ENCODE data around the gene GDF15.
A peak's percentile ranks its signal among the peaks of the same experiment; 100 is the strongest.
"Not testable (repeated sequence)": the region's sequence is repeated elsewhere in the genome, so short reads cannot be mapped to it uniquely, and the experiment has no call there.

Gene GDF15

DNA sequence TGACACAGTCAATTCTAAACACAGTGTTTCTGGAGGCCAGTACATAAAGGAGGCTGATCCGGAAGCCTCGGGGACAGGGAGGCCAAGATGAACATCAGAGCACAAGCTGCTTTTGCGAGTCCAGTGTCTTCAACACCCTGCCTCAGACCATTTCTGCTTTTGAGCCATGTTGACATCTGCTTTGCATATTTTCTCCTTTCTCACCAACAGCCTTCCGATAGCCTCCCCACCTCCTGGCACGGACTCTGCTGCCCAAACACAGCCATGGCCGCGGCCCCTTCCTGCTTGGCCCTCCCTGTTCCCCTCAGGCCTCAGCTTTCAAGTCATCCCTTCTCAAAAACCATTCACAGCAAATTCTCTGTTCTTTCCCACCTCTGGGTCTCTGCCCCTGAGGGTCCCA, 7.9 kb downstream of the GDF15 start:
- DNase-seq: no peak

DNA sequence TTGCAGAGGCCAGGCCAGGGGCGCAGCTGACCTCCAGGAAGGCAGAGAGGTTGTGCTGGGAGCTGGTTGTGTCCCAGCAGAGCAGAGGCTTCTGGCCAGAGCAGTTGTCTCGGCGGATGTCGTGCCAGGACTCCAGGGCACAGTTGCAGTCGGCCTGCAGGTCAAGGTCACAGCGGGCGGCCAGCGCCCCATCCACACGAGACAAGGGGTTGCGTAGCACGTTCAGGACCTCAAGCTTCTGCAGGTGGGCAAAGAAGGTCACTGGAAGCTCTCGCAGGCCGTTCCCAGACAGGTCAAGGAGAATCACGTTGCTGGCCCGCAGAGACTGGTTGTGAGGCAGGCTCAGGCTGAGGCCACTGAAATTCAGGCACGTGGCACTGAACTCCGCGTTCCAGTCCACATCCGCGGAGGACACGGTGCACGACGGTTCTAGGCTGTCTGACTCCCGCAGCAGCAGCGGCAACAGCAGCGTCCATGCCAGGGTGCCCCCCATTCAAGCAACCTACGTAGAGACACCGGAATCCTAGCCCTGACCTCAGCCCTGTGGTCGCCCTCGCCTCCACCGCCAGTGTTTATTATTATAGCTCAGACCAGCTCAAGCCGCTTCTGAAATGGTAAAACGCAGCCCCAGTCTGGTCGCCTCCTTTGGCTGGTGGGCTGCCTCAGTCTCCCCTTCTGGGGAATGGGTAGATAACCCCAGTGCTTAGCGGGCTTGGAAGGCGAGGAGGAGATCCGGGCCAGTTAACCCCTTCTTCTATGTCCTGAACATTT, 10.7 kb downstream of the GDF15 start:
- no peak for DNase-seq

DNA sequence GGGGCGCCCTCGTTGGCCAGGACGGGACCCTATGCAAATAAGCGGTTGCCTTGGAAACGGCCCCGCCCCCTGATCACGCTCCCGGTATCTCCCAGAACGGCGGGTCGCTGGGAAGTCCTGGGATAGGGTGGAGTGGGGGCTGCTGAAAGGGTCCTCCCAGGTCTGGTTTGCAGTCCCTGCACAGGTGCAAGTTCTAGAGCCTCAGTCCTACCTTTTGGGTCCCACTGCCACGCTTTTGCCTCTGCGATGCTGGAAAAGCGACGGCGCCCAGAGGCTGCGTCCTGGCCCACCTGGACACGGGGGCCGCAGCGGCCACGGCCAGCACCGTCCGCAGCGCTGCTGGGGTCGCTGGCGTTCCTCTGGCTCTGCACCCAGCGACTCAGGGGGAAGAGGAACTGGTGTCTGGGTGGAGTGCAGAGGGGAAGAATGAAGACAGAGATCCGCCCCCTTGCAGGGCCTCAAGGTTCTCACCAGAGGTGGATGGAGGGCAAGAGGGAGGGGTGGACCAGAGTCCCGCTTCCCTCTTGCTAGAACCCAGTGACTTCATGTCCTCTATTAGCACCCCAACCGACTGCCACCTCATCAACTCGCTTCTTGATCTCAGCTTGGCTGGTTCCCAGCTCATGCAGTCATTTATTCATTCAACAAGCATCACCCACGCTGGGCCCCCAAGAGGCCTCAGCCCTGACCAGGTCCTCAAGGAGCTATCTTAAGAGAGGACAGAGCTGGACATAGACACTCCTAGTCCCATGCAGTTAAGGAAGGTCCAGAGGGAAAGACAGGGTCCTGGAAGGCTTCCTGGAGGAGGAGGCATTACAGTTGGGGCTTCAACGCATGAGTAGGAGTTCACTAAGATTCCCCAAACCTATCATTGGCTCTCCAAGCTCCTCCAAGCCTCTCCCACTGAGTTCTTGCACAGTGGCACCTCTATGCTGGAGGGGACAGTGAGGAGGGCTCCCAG, 11.6 kb downstream of the GDF15 start, which contains the start of gene LRRC25:
LRRC25 (minus strand) TSS at position 381 of the 961 bp plus-strand sequence. CDS start 659 bp downstream, outside the sequence.
- DNase-seq: no peak

DNA sequence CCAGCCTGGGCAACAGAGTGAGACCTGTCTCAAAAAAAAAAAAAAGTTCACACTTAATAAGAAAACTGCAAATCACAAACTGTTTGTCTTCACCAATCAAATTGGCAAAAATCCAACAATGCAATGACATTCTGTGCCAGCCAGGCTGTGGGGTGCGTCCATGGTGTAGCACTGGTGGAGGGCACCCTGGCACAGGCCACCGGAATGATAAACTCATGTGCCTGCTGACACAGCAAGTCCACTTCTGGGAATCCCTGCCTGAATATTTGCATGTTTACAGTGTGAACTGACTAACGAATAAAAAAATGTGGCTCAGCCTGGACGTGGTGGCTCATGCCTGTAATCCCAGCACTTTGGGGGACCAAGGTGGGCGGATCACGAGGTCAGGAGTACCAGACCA, 13.1 kb downstream of the GDF15 start:
- DNase-seq: peak; percentile 25

DNA sequence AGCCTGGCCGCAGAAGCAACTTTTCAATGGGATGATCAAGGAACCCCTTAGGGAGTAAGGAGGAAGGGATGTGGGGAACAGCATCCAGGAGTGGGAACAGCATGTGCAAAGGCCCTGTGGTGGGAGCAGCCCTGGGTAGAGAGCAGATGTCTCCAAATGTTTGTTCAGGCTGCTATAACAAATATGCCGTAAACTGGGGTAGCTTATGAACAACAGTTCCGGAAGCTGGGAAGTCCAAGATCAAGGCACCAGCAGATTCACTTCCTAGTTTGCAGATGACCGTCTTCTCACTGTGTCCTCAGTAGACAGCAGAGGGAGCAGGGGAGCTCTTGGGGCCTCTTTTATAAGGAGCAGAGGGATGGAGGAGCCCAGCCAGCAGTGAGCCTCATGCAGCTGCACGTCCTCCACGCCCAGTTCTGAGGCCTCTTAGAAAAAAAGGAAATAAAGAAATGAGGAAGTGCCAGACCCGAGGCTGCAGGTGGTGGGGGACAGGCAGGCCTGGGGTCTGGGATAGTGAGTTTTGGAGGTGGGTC, 15.7 kb downstream of the GDF15 start:
- no peak for DNase-seq

DNA sequence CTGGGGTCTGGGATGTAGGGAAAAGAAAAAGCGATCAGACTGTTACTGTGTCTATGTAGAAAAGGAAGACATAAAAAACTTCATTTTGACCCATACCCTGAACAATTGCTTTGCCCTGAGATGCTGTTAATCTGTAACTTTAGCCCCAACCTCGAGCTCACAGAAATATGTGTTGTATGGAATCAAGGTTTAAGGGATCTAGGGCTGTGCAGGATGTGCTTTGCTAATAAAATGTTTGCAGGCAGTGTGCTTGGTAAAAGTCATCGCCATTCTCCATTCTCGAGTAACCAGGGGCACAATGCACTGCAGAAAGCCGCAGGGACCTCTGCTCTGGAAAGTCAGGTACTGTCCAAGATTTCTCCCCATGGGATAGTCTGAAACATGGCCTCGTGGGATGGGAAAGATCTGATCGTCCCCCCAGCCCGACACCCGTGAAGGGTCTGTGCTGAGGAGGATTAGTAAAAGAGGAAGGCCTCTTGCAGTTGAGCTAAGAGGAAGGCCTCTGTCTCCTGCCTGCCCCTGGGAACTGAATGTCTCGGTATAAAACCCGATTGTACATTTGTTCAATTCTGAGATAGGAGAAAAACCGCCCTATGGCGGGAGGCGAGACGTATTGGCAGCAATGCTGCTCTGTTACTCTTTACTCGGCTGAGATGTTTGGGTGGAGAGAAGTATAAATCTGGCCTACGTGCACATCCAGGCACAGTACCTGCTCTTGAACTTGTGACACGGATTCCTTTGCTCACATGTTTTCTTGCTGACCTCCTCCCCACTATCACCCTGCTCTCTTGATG, 16.7 kb downstream of the GDF15 start:
- DNase-seq: not testable (repeated sequence)

DNA sequence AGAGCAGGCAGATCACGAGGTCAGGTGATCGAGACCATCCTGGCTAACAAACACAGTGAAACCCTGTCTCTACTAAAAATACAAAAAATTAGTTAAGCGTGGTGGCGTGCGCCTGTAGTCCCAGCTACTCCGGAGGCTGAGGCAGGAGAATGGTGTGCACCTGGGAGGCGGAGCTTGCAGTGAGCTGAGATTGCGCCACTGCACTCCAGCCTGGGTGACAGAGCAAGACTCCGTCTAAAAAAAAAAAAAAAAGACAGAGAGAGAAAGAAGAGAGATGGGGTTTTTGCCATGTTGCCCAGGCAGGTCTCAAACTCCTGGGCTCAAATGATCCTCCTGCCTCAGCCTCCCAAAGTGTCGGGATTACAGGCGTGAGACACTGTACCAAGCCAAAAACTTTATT, 19.8 kb downstream of the GDF15 start:
- not testable (repeated sequence) for DNase-seq

DNA sequence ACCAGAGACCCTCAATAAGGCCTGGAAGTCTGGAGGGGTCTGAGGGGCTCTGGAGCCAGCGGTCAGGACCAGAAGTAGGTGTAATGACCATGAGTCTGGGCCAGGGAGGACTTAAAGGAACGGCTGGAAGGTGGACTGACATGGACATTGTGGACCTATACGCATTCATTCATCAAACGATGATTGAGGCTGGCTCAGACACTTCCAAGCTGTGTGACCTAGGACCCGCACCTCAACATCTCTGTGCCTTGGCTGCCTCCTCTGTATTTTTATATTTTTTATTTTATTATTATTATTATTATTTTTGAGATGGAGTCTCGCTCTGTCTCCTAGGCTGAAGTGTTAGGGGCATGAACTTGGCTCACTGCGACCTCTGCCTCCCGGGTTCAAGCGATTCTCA, 20.8 kb downstream of the GDF15 start:
- DNase-seq: no peak

DNA sequence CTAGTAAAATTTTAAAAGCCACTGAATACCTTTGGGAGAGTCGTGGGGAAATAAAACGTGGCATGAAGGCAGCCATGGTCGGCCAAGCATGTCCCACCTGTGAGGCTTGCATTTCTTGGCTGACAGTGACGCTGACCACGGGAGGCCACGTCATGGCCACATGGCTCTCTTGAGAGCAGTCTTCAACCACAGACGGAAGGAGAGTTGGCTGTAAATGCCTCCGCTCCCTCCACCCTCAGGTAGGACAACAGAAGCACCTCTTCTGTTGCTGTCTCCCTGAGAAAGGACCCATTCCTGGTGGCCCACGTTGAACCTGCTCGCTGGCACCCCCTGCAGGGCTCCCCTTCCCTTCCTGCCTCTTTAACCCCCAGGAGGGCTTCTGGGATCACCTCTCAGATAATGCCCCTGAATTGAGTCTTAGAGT, 22.1 kb downstream of the GDF15 start:
- no peak for DNase-seq

DNA sequence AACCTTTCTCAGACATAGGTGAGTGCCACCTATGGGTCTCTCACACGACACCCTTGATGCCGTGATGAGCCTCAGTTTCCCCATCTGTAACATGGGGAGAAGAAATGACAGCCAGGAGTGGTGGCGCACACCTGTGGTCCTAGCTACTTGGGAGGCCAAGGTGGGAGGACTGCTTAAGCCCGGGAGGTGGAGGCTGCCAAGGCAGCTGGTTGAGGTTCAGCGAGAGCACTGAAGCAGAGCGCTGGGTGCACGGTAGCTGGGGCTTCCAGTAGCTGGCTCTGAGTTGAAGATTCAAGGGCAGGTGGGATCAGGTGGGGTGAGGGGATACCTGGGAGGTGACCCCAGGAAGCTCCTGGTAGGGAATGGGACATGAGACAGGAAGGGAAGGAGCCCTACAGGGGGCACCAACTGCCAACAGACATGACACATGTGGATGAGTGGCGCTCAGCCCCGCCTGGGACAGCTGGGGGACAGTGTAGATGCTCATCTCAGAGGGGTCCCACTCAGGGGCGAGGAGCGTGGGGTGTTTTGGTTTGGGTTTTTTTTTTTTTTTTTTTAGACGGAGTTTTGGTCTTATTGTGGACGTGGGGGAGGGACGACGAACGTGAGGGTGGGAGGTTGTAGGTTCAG, 26.8 kb downstream of the GDF15 start:
- DNase-seq: no peak

DNA sequence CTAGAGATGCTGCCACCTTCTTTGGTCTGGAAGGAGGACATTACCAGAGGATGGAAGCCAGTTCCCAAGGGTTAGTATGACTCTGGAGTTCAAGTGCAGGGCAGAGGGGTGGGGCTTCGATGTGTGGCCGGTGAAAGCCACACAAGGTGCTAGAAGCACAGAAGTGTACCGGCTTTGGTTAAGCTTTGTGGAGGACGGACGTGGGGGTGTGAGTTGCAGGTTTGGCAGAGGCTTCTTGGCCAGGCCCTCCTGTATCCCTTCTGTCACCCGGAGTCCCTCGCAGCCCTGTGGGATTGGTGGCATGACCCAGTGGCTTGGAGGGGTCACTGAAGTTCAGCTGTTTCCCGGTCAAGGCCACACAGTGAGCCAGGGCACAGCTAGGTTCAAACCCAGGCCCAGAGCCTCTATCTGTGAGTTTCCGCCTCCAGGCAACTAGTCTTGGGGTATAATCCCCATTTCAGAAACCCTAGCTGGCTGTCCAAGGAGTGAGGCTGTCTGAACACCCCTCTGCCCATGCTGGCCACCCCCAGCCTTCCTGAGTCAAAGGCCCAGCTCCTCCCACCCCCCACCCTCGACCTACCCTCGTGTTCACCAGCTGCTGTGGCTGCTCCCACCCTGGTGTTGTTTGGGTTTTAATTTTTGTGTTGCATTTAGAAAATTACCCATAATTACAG, 28.7 kb downstream of the GDF15 start:
- DNase-seq: peak; percentile 48

DNA sequence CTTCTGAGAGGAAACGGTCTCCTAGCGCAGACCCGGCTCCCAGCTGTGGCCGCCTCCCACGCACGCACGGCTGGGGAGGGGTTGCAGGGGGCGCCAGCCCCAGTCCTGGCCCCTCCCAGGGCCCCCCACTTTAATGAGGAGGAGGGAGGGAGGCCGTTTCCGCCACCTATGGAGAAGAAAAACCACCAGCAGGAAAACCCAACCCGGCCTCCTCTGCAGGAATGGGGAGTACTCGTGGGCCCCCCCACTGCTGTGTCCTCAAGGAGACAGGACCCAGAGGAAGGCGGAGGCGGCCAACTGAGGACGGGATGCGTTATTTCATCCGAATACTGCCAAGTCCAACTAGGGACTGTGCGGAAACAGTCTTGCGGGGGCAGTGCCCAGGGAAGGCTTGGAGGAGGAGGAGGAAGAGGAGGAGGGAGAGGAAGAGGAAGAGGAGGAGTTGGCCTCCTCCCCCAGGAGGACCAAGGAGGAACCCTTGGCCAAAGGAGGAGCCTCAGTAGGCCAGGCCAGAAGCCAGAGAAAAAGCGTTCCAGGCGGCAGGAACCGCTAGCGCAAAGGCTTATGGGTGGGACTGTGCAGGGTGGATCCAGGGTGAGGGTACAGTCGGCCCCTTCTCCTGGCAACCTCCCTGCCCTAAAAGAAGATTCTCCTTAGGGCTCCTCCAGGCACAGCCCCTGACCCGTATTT, 29.4 kb downstream of the GDF15 start:
- DNase-seq: no peak

DNA sequence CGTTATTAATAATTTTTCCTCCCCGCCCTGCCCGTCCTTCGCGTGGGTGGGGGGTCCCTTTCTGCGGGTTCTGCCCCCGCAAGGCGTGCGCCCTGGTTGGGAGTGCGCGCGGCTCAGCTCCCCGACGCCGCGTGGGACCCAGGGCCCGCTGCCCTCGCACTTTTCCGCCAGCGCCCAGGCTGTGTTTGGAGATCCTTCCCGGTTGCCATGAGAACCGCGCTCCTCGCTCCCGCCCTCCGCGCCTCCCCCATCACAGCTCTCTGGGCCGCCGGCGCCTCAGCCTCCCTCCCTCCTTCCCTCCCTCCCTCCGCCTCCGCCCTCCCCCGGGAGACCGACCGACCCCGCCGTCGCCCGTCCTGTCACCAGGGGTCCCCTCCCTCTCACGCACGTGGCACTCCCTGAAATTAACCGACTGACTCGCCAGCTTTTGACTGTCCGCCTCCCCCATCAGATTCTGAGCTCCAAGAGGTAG, 30.9 kb downstream of the GDF15 start:
- peak; percentile 77 for DNase-seq

DNA sequence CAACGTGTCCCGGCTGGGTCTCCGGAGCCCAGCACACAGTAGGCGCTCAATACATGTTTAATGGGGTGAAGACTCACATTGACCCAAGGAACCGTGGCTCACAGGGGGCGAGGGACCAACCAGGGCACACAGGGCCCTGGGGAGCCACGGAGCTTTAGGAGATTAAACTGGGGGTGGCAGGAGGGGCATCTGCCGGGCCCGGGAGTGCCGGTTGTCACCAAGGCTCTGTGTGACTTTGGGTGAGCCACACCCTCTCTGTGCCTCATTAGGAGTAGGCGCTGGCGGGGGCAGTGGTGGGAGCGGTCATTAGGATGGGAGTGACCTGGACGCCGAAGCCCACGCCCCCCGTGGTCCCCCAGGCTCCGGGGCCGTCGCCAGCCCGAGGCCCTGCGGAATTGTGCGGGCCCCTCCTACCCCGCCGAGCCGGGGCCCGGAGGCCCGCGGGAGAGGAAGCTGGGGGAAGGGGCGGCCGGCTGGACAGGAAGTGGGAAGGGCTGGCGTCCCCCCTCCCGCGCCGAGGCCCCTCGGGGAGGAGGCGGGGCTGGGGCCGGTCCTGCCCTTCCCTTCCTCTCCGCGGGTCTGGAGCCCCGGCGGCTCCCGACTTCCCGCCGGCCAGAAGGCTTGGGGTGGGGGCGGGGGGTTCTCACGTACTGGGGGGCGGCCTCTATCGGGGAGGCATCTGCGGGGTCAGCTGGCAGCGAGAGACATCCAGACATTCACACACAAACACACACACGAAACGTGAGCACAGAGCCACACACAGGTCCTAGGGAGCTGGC, 31.5 kb downstream of the GDF15 start:
- peak; percentile 17 for DNase-seq

DNA sequence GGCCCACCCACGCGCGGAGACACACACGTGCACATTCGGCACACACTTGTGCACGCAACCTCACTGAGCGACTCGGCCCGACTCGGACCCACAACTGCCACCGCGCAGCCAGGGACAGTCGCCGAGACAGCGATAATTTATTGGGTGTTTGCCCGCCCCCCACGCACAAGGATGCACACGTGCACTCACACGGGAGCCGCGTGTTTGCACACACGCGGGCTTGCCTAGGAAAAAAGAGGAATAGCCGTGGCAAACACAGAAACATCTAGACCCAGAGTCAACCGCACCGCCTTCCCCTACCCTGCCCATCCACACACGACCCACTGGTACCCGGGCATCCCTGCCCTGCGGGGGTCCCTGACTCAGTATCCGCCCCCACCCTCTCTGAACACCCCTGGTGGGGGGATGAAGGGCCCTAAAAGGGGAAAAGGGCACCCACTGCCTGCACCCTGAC, 32.1 kb downstream of the GDF15 start:
- DNase-seq: no peak

DNA sequence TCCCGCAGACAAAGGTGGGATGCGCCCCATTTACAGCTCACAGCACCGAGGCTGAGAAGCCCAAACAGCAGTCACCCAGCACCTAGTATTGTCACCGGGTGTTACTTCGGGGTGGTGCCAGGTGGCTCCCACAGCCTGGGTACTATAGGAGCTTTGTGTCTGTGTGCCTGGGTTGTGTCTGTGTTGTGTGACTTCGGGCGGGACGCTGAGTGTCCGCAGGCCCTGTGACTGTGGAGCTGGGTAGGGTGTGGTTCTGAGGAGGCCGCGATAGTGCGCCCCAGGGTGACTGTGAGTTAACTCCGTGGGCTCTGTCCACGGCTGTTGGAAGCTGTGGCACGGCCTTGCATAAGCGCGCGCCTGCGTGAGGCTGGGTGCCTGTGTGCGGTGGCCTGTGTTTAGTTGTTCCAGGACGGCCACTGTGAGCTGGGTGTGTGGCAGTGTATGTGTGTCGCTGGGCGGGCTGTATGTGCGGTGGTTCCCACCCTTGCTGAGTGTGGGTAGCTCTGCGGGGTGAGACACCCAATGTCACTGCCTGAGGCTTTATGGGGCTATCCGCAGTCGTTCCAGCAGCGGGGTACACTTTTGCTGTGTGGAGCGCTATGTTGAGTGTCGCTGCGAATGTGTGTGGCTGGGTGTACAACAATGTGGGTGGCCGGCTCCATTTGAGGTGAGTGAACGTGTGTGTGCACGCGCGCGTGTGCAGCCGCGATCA, 32.7 kb downstream of the GDF15 start:
- no peak for DNase-seq

DNA sequence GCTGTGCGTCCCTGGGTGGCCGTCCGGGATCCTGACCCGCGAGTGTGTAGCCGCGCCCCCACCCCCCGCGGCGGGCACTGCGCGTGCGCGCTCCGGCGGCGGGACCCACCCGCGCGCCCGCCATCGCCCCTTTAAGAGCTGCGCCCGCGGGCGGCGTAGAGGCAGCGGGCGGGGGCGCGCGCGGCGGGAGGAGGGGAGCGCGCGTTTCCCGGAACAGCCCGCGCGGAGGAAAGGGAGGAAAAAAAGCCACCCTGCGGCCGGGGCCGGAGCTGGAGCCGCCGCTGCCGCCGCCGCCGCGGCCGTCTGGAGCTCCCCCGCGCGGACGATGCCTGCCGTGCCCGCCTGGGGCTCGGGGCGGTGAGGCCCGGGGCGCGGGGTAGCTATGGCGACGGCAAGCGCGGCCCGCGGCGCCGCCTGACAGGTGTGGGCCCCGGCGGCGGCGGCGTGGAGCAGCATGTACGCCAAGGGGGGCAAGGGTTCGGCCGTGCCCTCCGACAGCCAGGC, 33.3 kb downstream of the GDF15 start, which contains the start of gene SSBP4:
SSBP4 (plus strand) TSS at position 204 of the 504 bp plus-strand sequence; CDS start at position 455, 251 bp downstream.
- DNase-seq: peak; percentile 50

DNA sequence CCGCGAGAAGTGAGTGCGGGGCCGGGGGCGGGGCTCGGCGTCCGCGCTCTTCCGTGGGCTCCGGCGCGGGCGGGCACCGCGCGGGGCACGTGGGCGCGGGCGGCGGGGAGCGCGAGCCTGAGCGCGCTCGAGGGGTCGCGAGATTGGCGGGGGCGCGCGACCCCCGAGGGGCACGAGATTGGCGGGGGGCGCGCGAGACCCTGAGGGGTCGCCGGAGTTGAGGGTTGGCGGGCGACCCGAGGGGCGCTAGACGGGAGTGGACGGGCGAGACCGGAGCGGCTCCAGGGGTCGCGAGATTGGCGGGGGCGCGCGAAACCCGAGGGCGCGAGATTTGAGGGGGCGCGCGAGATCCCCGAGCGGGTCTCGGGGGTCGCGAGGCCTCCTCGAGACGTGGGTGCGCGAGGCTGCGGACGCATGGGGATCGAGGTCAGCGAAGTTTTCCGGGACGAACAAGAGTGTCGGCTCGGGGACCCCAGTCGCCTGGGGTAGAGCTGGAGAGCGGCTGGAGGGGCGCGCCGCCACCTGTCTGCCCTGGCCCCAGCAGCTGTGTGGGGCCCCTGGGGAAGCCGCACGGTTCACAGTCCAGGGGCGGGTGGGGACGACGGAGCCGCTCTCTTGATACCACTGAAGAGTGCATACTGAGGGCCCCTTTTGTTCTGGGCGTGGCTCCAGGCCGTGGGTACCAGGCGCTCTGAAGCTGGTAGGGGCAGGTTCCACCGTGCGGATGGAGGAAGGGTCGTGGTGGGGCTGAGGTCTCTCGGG, 33.9 kb downstream of the GDF15 start:
- DNase-seq: no peak
